HG02840 (cell line): Measurements from ENCODE around the gene A2M.

Experiments
- ATAC-seq: cut with Tn5 transposase; IDR thresholded peaks from one replicate; pipeline ENCODE4 v1.9.1; 2021; ENCODE audit warnings: mild to moderate bottlenecking, moderate library complexity, moderate number of reproducible peaks; ENCODE audit not compliant: unreplicated experiment, low FRiP score

Gene A2M

GRCh38 chr12:9101018-9101687 is 14.6 kb downstream of the A2M start:
- no peak for ATAC-seq

GRCh38 chr12:9099552-9100190 is 16.0 kb downstream of the A2M start:
- no peak for ATAC-seq

- ATAC-seq = no peak
Observed at GRCh38 chr12:9098463-9099026, 17.2 kb downstream of the A2M start.

- no peak for ATAC-seq
Observed at GRCh38 chr12:9098115-9098452, 17.6 kb downstream of the A2M start.

GRCh38 chr12:9096563-9097176 is 19.0 kb downstream of the A2M start:
- ATAC-seq = no peak

- ATAC-seq = no peak
Observed at GRCh38 chr12:9095322-9095721, 20.4 kb downstream of the A2M start.

- ATAC-seq = no peak
Observed at GRCh38 chr12:9094512-9095206, 21.1 kb downstream of the A2M start.

- no peak for ATAC-seq
Observed at GRCh38 chr12:9091891-9092598, 23.7 kb downstream of the A2M start.

GRCh38 chr12:9090220-9090619 is 25.5 kb downstream of the A2M start:
- no peak for ATAC-seq

GRCh38 chr12:9087087-9087835 is 28.5 kb downstream of the A2M start:
- ATAC-seq = no peak

GRCh38 chr12:9086087-9086486 is 29.6 kb downstream of the A2M start:
- ATAC-seq = no peak

- ATAC-seq = no peak
Observed at GRCh38 chr12:9084417-9084816, 31.3 kb downstream of the A2M start.

GRCh38 chr12:9083793-9084192 is 31.9 kb downstream of the A2M start:
- no peak for ATAC-seq

- no peak for ATAC-seq
Observed at GRCh38 chr12:9081667-9082427, 33.9 kb downstream of the A2M start.

GRCh38 chr12:9079883-9080675 is 35.6 kb downstream of the A2M start:
- no peak for ATAC-seq

- no peak for ATAC-seq
Observed at GRCh38 chr12:9079082-9079481, 36.6 kb downstream of the A2M start.

GRCh38 chr12:9077152-9078031 is 38.3 kb downstream of the A2M start:
- ATAC-seq = no peak
